Vagina (tissue), 2 donors: ENCODE data around the gene DGKD.

Experiments
- POLR2A ChIP-seq, 2 donors: fragments of 450-650 bp; IDR thresholded peaks; one replicate each; pipeline ENCODE4 v1.6.1; 2017; ENCODE audit warnings: antibody characterized with exemption in 2 of 2, mild to moderate bottlenecking in 2 of 2, moderate library complexity in 2 of 2
- POLR2AphosphoS5 ChIP-seq, 2 donors: sonication (generic); formaldehyde crosslinking; IDR thresholded peaks; one replicate each; pipeline ENCODE4 v1.9.0; 2017; ENCODE audit warnings: antibody characterized with exemption in 2 of 2, mild to moderate bottlenecking in 2 of 2, low read depth in 1 of 2; ENCODE audit not compliant: insufficient read depth in 1 of 2
- TF ChIP-seq, protein P1 (sequence below), 3 experiments: fragments of 450-650 bp in 2 of 3; fragments of 200-600 bp in 1 of 3; sonication (generic) in 1 of 3; IDR thresholded peaks; one replicate each; pipeline ENCODE4 v1.5.1; 2017 to 2019; ENCODE audit warnings: antibody characterized with exemption in 3 of 3, mild to moderate bottlenecking in 2 of 3, moderate library complexity in 2 of 3

DNA sequence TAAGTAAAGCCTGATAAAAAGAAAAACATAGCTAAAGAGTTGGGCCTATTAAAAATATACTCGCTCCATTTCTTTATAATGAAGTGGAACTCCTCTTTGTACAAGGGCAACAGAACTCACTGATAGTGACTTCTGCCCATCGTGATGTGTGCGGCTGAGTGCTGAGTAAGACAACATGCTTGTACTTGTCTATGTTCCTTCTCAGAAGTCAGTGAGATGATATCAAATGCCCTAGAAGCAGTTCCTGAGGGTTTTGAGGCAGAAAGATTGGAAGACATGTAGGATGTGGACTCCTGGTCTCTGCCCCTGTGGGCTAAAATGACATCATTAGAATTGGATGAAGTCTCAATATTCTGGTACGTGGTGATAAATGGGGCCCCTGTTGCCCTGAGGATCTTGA is 138.5 kb downstream of the DGKD start:
- TF ChIP-seq, protein P1, sequence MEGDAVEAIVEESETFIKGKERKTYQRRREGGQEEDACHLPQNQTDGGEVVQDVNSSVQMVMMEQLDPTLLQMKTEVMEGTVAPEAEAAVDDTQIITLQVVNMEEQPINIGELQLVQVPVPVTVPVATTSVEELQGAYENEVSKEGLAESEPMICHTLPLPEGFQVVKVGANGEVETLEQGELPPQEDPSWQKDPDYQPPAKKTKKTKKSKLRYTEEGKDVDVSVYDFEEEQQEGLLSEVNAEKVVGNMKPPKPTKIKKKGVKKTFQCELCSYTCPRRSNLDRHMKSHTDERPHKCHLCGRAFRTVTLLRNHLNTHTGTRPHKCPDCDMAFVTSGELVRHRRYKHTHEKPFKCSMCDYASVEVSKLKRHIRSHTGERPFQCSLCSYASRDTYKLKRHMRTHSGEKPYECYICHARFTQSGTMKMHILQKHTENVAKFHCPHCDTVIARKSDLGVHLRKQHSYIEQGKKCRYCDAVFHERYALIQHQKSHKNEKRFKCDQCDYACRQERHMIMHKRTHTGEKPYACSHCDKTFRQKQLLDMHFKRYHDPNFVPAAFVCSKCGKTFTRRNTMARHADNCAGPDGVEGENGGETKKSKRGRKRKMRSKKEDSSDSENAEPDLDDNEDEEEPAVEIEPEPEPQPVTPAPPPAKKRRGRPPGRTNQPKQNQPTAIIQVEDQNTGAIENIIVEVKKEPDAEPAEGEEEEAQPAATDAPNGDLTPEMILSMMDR (IDR thresholded peaks at IDR 0.05), result no peak
- TF ChIP-seq POLR2A (IDR thresholded peaks at IDR 0.05), result no peak
- TF ChIP-seq POLR2AphosphoS5 (IDR thresholded peaks at IDR 0.05; ENCODE audit: insufficient read depth in 1 of 2, low read depth in 1 of 2), result no peak
